ENCODE results near the gene DENND1A.

DENND1A gene

DNA sequence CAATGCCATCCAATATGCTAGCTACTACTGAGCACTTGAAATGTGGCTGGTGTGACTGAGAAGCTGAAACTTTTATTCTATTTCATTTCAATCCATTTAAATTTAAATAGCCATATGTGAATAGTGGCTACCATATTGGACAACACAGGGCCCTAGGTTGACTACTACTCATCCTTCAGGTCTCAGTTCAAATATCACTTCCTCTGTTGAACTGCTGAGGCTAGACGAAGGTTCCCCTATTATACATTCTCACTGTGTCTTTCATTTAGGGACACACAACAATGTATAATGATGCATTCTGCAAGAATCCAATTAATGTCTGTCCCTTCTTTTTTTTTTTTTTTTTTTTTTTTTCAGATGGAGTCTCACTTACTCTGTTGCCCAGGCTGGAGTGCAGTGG lies 365.3 kb downstream of the DENND1A start:
- no peak overlapping the region for H3K4me3 ChIP-seq (ENCODE audit: low read depth, low read length)
- no peaks in the 10 kb centered on the region for H3K27me3 ChIP-seq (ENCODE audit: control insufficient read depth, insufficient read depth, low read length)
- H3K9me3 ChIP-seq (ENCODE audit: control insufficient read depth, insufficient read depth, low read length) = no peaks in the 10 kb centered on the region
- no peak overlapping the region for H3K9ac ChIP-seq (ENCODE audit: low read depth, low read length)
- H3K4me1 ChIP-seq (ENCODE audit: control insufficient read depth, insufficient read depth, low read length) = peaks cover 14% of the 10 kb centered on the region
- H3K27ac ChIP-seq (ENCODE audit: low read depth, low read length) = no peak overlapping the region
- H3K36me3 ChIP-seq (ENCODE audit: control insufficient read depth, insufficient read depth, low read length) = no peaks in the 10 kb centered on the region

DNA sequence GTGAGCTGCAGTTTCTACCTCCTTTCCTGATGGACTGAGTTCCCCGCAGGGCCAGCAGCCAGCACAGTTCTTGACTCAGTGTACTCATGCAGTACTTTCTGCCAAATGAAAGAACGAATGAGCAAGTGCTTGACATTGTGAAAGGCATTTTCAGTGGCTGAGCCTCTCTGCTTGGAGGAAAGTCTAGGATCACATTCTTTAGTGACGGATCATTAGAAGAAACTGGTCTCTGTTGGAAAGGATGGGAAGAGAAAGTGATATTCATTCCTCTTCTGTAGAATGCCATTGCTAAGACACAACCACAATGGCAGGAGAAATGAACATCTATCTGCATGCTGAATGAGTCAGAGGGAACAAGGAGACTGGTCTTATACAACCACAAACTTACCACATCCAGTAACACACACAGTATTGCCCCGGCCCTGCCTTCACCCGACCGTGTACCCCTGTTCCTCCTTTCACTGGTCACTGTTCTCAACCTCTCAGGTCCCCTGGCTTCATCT lies 367.0 kb downstream of the DENND1A start:
- Histone ChIP-seq H3K9me3 (ENCODE audit: control insufficient read depth, insufficient read depth, low read length) (no peaks in the 10 kb centered on the region), H3K4me1 (ENCODE audit: control insufficient read depth, insufficient read depth, low read length) (peaks cover 14% of the 10 kb centered on the region), H3K27me3 (ENCODE audit: control insufficient read depth, insufficient read depth, low read length) (no peaks in the 10 kb centered on the region), H3K36me3 (ENCODE audit: control insufficient read depth, insufficient read depth, low read length) (no peaks in the 10 kb centered on the region), H3K9ac (ENCODE audit: low read depth, low read length) (no peak overlapping the region), H3K27ac (ENCODE audit: low read depth, low read length) (no peak overlapping the region), H3K4me3 (ENCODE audit: low read depth, low read length) (no peak overlapping the region)

DNA sequence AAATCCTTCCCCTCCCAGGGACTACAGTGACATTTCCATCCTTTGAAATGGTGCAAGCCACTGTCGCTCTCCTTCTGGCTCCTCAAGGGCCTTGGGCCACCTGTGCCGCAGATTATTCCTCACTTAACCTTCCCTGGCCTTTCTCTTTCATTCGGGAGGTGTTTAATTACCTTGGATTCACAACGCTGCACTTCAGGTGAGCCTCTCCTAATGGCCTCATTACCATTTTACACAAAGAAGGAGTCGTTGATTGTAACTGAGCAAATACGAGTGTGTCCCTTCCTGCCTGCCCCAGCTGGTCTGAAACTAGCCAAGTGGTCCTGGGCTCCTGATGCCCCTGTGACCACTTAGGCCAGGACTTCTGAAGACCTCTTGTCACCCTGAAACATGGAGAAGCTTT lies 368.9 kb downstream of the DENND1A start:
- peaks cover 14% of the 10 kb centered on the region for H3K4me1 ChIP-seq (ENCODE audit: control insufficient read depth, insufficient read depth, low read length)
- no peaks in the 10 kb centered on the region for H3K36me3 ChIP-seq (ENCODE audit: control insufficient read depth, insufficient read depth, low read length)
- H3K27ac ChIP-seq (ENCODE audit: low read depth, low read length) = peak overlapping the region; percentile 14
- no peaks in the 10 kb centered on the region for H3K9me3 ChIP-seq (ENCODE audit: control insufficient read depth, insufficient read depth, low read length)
- H3K27me3 ChIP-seq (ENCODE audit: control insufficient read depth, insufficient read depth, low read length) = no peaks in the 10 kb centered on the region
- H3K9ac ChIP-seq (ENCODE audit: low read depth, low read length) = no peak overlapping the region
- no peak overlapping the region for H3K4me3 ChIP-seq (ENCODE audit: low read depth, low read length)

DNA sequence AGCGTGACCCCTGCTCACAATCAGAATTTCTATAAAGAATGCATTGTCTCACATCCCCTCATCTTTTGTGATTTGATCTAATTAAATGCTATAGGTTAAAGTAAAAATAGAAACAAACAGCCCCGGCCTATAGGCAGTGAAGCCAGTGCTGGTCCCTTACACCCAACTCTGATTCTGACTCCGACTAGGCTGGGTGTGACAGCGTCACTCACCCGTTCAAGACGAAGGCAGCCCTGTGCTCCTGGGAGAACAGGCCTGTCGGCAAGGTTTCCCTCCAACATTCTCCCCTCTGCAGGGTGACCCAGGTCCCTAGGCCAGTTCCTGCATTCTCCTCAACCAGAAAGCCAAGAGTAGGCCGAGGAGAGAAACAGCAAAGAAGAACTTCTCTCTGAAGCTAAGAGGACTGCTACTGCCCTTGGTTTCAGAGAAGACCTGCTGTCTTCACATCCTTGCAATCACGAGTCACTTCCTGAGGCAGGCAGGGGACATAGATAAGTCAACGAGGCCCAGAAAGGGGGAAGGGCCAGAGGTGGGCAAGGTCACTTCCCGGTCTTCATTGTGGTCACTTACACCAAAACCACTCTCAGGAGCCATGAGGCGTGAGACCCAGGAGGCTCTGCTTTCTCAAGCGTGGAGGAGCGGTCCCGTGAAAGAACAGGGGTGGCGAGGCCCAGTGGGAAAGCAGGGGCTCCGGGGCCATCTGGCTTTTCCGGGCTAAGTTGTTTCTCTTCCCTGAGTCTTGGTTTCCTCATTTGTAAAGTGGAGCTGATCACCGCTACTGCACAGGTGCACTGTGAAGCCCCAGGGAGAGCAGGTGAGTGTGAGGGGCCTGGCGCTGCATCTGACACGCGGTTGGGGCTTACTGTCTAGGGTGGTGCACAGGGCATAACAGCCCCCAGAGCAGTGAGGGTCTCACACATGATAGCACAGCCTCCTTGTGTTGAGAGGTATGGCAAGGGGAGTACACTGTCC lies 373.2 kb downstream of the DENND1A start:
- Histone ChIP-seq H3K27ac (ENCODE audit: low read depth, low read length) (no peak overlapping the region), H3K27me3 (ENCODE audit: control insufficient read depth, insufficient read depth, low read length) (no peaks in the 10 kb centered on the region), H3K9ac (ENCODE audit: low read depth, low read length) (no peak overlapping the region), H3K9me3 (ENCODE audit: control insufficient read depth, insufficient read depth, low read length) (no peaks in the 10 kb centered on the region), H3K4me1 (ENCODE audit: control insufficient read depth, insufficient read depth, low read length) (peaks cover 13% of the 10 kb centered on the region), H3K36me3 (ENCODE audit: control insufficient read depth, insufficient read depth, low read length) (no peaks in the 10 kb centered on the region), H3K4me3 (ENCODE audit: low read depth, low read length) (no peak overlapping the region)

DNA sequence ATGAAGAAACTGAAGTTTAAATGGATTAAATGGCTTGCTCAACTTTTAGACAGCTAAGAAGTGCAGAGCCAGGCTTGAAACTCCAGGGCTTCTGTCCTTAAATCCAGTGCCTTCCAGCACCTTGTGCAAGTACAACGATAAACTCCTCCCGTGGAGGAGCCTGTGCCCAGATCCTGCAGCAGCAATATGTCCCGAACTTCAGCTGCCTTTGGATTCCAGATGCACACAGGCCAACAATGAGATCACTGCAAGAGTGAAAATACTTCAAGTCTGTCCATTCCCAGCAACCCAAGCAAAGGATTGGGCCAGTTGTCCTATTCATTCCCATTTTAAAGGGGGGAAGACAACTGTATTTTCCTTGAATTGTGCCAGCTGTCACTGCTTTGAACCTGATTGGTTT lies 374.3 kb downstream of the DENND1A start:
- Histone ChIP-seq H3K27ac (ENCODE audit: low read depth, low read length) (no peak overlapping the region), H3K36me3 (ENCODE audit: control insufficient read depth, insufficient read depth, low read length) (no peaks in the 10 kb centered on the region), H3K9me3 (ENCODE audit: control insufficient read depth, insufficient read depth, low read length) (no peaks in the 10 kb centered on the region), H3K4me3 (ENCODE audit: low read depth, low read length) (no peak overlapping the region), H3K9ac (ENCODE audit: low read depth, low read length) (no peak overlapping the region), H3K27me3 (ENCODE audit: control insufficient read depth, insufficient read depth, low read length) (no peaks in the 10 kb centered on the region), H3K4me1 (ENCODE audit: control insufficient read depth, insufficient read depth, low read length) (peaks cover 5% of the 10 kb centered on the region)

DNA sequence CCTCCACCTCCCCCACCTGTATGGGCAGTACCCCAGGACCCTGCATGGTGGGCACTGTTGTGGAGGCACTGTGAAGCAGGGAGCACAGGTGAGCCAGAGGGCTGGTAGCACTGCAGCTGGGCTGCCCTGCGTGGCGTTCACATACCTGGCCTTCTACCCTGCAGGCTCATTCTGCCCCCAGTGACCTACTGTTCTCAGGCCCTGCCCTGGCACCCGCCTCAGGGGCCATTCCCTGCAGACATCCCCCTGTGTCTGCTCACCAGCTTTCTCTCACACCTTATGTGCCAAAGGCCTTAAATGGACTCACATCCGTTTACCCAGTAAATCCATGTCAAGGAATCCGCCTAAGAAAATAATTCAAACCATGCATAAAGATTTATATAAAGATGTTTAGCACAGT lies 377.4 kb downstream of the DENND1A start:
- Histone ChIP-seq H3K4me1 (ENCODE audit: control insufficient read depth, insufficient read depth, low read length) (peaks cover 13% of the 10 kb centered on the region), H3K4me3 (ENCODE audit: low read depth, low read length) (no peak overlapping the region), H3K9ac (ENCODE audit: low read depth, low read length) (no peak overlapping the region), H3K36me3 (ENCODE audit: control insufficient read depth, insufficient read depth, low read length) (no peaks in the 10 kb centered on the region), H3K9me3 (ENCODE audit: control insufficient read depth, insufficient read depth, low read length) (no peaks in the 10 kb centered on the region), H3K27me3 (ENCODE audit: control insufficient read depth, insufficient read depth, low read length) (no peaks in the 10 kb centered on the region), H3K27ac (ENCODE audit: low read depth, low read length) (no peak overlapping the region)

DNA sequence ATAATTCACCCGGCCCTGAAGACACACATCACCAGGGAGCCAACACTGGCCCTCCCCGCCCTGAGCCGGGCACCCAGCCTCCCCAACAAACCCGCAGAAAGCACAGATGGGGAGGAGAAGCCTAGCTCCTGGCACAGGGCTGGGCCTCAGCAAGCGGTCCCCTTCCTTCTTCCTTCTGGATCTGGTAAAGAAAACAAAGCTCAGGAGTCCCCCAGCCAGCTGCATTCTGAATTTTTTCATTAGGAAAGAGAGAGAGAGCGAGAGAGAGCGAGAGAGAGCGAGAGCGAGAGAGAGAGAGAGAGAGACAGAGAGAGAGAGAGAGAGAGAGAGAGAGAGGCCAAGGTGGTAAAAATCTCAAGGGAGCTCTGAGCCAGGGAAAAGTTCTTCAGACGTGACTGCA lies 378.2 kb downstream of the DENND1A start:
- H3K4me3 ChIP-seq (ENCODE audit: low read depth, low read length) = no peak overlapping the region
- H3K9ac ChIP-seq (ENCODE audit: low read depth, low read length) = no peak overlapping the region
- no peaks in the 10 kb centered on the region for H3K9me3 ChIP-seq (ENCODE audit: control insufficient read depth, insufficient read depth, low read length)
- no peaks in the 10 kb centered on the region for H3K27me3 ChIP-seq (ENCODE audit: control insufficient read depth, insufficient read depth, low read length)
- no peaks in the 10 kb centered on the region for H3K36me3 ChIP-seq (ENCODE audit: control insufficient read depth, insufficient read depth, low read length)
- H3K27ac ChIP-seq (ENCODE audit: low read depth, low read length) = no peak overlapping the region
- peaks cover 13% of the 10 kb centered on the region for H3K4me1 ChIP-seq (ENCODE audit: control insufficient read depth, insufficient read depth, low read length)

DNA sequence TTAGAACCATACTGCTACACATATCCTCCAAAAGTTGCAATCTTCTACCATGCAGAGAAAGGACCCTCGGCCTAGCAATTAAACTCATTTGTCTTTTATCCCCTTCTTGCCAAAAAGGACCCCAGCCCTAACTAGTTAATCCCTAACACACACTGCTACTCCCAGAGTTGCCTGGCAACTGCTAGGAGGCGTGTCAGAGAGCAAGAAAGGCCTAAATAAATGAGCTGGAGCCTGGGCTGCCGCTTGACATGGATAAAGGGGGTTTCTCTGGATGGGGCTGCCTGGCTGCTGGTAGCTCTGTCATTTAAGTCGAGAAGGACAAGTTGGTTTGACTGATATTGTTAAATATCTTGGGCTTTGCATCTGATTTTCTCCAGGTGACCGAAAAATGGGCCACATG lies 379.1 kb downstream of the DENND1A start:
- Histone ChIP-seq H3K27ac (ENCODE audit: low read depth, low read length) (no peak overlapping the region), H3K36me3 (ENCODE audit: control insufficient read depth, insufficient read depth, low read length) (no peaks in the 10 kb centered on the region), H3K27me3 (ENCODE audit: control insufficient read depth, insufficient read depth, low read length) (no peaks in the 10 kb centered on the region), H3K4me1 (ENCODE audit: control insufficient read depth, insufficient read depth, low read length) (peaks cover 13% of the 10 kb centered on the region), H3K4me3 (ENCODE audit: low read depth, low read length) (no peak overlapping the region), H3K9ac (ENCODE audit: low read depth, low read length) (no peak overlapping the region), H3K9me3 (ENCODE audit: control insufficient read depth, insufficient read depth, low read length) (no peaks in the 10 kb centered on the region)

DNA sequence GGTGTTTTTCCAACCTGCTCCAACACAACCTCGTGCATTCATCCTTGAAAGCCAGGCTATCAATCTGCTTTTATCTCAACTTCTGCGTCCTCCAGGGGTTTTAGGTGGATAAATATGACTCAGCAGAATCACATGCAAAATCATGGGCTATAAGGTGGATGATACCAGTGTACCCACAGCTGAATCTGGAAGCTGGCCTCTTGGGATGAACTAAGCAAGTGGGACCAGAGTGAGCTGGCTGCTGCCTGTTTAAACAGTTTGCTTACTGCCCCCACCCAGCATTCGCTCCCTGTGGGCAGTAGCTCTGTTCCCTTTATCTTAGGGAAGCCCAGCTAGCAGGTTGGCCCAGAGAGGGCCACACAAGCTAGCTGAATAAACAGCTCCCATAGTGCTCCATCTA lies 379.9 kb downstream of the DENND1A start:
- Histone ChIP-seq H3K4me1 (ENCODE audit: control insufficient read depth, insufficient read depth, low read length) (peaks cover 13% of the 10 kb centered on the region), H3K9ac (ENCODE audit: low read depth, low read length) (no peak overlapping the region), H3K4me3 (ENCODE audit: low read depth, low read length) (no peak overlapping the region), H3K27ac (ENCODE audit: low read depth, low read length) (no peak overlapping the region), H3K36me3 (ENCODE audit: control insufficient read depth, insufficient read depth, low read length) (no peaks in the 10 kb centered on the region), H3K27me3 (ENCODE audit: control insufficient read depth, insufficient read depth, low read length) (no peaks in the 10 kb centered on the region), H3K9me3 (ENCODE audit: control insufficient read depth, insufficient read depth, low read length) (no peaks in the 10 kb centered on the region)

DNA sequence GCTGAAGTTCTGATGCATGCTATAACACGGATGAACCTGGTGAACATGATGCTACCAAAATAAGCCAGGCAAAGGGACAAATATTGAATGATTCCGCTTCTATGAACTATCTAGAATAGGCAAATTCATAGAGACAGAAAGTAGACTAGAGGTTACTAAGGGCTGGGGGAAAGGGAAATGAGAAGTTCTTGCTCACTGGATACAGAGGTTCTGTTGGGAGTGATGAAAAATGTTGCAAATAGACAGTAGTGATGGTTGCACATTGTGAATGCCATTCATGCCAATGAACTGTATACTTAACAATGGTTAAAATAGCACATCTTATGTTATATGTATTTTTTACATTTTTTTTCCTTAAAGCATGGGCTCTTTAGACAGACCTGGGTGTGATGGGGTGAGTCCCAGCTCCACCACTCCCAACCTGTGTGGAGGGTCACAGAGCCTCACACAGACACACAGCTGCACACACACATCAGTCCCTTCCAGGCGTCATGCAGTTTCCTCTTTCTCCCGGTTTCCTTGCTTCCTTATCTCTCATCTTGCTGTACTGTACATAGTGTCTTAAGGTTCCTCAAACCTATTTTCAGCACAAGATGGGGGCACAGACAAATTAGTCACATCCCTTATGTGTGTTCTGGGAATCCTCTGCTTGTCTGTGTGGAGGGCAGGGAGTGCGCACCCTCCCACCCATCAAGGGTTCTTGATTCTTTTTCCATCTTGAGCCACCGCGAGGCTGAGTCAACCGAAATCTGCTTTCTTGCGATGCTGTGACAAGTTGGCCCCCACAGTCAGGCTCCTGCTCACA lies 381.0 kb downstream of the DENND1A start:
- Histone ChIP-seq H3K36me3 (ENCODE audit: control insufficient read depth, insufficient read depth, low read length) (no peaks in the 10 kb centered on the region), H3K27me3 (ENCODE audit: control insufficient read depth, insufficient read depth, low read length) (no peaks in the 10 kb centered on the region), H3K9me3 (ENCODE audit: control insufficient read depth, insufficient read depth, low read length) (no peaks in the 10 kb centered on the region), H3K9ac (ENCODE audit: low read depth, low read length) (no peak overlapping the region), H3K27ac (ENCODE audit: low read depth, low read length) (no peak overlapping the region), H3K4me3 (ENCODE audit: low read depth, low read length) (no peak overlapping the region), H3K4me1 (ENCODE audit: control insufficient read depth, insufficient read depth, low read length) (peaks cover 13% of the 10 kb centered on the region)

Measured in HUES48 (cell line).